Midbrain (tissue), 1 donor: ENCODE results near the gene CD53.
"Not testable (repeated sequence)": the region's sequence is repeated elsewhere in the genome, so short reads cannot be mapped to it uniquely, and the experiment has no call there.

Source experiments
- DNase-seq: peaks from one replicate; lab custom pipeline; 2025; lab: John Stamatoyannopoulos, UW

Gene CD53, protein sequence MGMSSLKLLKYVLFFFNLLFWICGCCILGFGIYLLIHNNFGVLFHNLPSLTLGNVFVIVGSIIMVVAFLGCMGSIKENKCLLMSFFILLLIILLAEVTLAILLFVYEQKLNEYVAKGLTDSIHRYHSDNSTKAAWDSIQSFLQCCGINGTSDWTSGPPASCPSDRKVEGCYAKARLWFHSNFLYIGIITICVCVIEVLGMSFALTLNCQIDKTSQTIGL

DNA sequence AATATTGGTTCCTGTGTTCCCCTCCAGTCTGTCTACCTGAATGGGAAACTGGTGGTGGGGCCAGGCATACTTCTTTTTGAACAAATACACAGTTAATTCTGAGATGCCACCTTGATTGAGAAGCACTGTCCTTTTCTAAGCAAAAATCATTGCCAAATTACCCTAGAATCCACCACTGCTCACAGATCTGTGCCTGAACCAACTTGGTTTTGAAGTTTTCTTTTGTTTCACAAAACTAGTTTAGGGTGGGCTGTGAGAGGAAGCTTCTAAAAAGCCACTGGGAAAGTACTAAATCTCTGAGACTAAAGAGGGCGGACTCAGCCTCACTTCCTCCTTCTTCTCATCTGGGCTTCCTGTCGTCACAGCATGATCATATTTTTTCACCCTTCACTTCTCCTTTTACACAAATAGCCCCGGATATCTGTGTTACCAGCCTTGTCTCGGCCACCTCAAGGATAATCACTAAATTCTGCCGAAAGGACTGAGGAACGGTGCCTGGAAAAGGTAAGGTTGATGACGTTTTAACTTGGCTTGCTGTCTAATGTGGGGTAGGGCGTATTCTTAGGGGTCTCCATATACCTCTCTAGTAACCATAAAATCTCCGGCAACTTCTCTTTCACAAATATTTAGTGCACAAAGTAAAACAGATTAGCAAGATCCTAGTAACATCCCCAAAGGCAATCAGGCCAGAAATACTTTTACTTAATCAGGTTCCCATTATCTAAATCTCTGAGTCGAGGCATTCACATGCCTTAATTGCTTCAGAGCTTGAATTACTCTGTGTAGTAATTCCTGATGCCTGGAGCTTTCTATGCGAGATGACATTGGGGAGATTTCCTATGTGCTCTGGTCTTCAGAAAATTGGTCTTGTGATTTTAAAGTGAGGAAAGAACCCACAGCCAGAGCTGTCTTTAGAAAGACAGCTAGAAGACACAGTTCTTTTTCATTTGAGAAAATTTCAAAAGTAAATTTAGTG is at the start of gene CD53:
Gene CD53, plus strand, starts transcription at position 404 of the 976 bp plus-strand sequence. CDS start 18,261 bp downstream, outside the sequence.
- DNase-seq = peak; percentile 38

DNA sequence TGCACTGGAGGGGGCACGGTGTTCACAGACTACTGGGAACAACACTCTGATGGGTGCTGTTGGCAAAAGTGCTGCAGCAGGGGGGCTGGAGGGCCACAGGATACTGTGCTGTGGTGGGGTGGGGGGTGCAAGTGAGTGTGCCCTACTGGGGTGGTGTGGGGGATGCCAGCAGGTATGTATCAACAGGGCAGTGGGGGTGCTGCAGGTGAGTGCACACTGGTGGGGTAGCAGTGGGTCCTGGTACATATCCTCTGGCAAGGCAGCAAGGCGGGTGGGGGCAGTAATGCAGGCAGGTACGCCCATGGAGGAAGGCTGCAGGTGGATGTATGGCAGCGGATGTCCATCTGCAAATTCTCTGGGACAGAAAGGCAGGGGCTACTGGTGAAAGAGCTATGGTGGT is 48.8 kb upstream of the CD53 start:
- DNase-seq = no peak

DNA sequence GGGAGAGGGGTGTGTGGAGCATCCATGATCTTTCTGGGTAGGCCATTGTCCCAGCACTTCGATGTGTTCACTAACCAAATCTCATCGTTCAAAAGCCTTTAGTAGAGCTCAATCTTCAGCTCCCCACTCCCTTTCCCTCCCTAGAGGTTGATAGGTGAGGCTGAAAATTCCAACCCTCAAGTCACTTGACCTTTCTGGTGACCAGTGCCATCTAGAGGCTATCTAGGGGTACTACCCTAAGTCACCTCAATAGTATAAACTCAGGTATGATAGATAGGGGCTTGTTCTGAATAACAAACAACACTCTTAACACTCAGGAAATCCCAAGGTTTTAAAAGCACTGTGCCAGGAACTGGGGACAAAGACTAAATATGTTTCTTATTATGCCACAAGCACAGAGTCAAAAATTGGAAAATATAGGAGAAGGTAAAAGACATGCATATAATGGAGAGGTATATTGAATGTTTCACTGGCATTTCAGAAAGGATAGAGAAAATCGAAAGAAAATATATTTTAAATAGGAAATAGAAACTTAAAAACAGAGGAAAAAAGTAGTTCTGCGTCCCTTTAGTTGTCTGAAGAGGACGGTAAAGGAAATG is 42.9 kb upstream of the CD53 start:
- no peak for DNase-seq

DNA sequence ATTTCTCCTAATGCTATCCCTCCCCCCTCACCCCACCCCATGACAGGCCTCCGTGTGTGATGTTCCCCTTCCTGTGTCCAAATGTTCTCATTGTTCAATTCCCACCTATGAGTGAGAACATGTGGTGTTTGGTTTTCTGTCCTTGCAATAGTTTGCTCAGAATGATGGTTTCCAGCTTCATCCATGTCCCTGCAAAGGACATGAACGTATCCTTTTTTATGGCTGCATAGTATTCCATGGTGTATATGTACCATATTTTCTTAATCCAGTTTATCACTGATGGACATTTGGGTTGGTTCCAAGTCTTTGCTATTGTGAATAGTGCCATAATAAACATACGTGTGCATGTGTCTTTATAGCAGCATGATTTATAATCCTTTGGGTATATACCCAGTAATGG is 39.2 kb upstream of the CD53 start:
- DNase-seq = not testable (repeated sequence)

DNA sequence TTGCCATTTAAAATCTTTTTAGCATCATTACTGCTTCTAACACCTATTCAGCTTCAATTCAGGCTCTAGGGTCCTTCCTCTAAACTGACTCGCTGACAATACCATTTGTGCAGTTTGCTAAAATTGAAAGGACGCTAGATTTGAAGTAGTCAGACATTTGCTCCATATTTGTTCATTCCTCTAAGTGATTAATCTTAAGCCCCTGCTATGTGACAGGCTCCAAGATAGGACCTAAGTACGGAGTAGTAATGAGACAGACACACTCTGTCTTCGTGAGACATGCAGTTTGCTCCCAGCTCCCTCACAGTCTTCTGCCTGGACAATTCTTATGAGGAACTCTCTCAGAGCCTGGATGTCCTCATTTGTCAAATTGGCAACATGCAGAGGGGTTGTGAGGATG is 26.1 kb upstream of the CD53 start:
- no peak for DNase-seq

DNA sequence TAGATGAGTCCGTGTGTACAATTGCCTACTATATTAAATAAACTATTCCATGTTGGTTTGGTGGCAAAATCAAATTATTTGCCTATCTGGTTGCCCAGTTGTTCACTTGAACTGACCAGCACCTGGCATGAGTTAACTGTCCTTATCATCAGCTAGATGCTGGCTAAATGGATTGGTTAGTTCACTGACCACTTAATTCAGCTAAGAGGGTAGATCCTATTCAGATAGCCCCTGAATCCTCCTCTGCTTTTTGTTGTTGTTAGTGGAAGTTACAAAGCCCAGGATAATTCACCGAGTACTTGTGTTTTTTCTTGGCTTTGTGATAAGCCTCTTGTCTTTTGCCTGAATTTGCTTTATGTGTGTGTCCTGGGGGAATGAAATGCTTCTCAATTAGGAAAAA is 22.8 kb upstream of the CD53 start:
- DNase-seq = no peak

DNA sequence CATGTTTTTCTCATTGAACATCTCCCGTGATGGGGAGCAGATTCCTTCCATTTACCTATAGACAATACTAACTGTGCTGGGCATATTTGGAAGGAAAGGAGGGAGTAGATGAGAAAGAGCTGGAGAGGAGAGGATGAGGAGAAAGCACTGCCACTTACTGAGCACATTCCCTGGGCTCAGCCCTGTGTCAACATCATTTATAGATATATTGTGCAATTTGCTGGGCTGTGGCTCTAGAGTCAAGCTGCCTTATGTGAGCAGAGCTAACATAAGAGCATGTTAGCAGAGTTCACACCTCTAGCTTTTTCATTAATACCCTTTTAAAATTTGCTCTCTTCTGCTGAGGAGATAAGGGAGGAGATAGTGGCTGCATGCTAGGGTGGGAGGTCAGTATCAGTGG is 22.3 kb upstream of the CD53 start:
- DNase-seq = no peak

DNA sequence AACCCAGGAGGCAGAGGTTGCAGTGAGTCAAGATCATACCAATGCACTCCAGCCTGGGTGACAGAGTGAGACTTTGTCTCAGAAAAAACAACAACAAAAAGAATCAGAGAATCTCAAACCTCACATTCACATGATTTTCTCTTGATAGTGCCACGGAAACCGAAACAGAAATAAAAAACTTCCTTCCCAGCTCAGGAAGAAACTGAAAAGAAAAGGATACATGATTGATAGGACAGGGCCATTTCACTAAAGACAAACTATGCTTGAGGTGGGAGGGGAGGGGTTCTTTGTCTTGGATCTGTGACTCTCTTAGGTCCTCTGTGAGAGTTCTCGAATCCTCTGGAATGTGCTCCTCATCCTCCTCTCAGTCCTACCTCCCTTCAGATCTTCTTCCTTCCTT is 19.8 kb upstream of the CD53 start:
- DNase-seq = no peak

DNA sequence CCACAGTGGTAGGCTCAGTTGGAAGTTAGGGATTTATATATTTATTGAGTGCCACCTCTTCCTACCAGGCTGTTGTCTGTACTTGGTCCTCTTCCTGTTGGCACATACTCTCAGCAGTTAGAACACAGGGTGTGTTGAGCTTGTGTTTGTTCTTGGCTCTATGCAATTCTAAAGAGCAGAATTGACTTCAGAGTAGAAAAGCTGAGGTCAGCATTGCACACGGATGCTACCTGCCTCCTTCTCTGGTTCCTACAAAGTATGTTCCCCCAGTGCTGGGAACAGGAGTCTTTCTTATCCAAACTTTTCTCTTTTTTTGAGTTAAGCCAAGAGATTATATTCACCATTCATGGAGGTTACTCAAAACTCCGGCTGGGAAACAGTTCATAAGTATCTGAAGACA is 16.5 kb upstream of the CD53 start:
- DNase-seq = no peak

DNA sequence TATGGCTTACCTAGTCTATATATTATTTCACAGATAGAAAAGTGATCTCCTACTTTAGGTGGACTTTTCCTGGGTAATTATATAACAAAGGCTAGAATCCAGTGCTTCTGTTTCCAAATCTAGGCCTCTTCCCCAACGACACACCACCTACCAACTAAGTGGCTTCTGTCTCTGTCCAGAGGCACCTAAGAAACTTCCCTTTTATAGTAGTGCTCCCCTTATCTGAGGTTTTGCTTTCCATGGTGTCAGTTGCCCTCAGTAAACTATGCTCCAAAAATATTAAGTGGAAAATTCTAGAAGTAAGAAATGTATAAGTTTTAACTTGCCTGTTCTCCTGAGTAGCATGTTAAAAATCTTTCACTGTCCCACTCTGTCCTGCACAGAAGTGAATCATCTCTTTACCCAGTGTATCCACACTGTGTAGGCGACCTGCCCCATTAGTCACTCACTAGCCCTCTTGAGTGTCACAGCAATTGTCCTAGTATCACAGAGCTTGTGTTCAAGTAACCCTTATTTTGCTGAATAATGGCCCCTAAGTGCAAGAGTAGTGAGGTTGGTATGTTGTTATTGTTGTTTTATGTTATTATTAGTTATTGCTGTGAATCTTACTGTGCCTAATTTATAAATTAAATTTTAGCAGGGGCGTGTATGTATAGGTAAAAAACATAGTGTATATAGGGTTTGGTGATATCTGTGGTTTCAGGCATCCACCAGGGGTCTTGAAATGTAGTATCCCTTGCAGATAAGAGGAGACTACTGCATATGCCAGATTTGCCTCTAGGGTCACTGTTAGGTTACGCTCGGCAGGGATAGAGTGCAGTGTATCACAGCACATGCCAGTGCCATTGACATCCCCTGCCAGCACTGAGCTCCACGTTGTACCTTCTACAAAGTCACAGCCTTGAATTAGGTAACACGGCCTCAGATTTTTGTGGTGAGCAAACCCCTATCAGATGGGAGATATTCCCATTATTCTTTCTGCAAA is 14.7 kb upstream of the CD53 start:
- no peak for DNase-seq

DNA sequence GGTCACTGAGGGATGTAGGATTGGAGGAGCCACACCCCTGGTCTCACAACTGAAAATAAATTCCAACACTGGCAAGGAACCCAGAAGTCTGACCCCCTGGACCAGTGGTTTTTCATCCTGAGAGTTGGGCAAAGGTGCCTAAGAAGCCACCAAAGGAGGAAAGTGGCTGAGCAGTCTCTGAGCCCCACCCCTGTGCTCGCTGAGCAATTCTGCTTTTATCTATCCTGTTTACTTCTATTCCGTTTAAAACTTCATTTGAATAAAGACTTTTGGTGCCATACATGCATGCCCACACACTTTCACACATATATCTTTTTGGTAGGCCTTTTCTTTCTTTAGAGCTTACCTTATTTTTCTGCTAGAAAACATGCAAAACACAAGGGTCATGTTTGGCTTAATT is 13.9 kb upstream of the CD53 start:
- DNase-seq = no peak

DNA sequence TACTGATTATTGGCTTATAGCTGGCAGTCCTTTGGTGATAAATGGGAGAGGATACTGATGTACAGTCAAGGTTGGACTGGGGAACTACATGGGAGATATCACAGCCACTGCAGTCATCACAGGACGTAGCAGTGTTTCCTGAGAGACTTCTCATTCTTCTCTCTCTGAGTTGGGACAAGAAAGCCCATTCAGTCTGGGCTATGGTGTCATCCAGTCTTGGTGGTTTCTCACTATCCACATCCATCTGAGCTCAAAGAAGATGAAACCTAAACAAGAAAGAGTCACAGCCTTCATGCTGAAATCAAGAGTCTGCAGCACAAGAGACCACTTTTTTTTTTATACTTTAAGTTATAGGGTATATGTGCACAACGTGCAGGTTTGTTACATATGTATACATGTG is 12.8 kb upstream of the CD53 start:
- no peak for DNase-seq

DNA sequence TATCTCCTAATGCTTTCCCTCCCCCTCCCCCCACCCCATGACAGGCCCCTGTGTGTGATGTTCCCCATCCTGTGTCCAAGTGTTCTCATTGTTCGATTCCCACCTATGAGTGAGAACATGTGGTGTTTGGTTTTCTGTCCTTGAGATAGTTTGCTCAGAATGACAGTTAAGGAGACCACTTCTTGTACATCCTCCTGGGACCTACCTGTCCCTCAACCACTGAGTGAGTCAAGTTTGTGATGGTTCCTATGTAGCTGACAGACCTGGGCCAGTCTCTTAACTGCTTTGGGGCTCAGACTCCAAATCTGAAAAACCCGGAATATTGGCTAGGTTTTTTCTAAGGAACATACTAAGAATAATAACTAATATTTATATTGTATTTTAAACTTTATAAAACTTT is 12.3 kb upstream of the CD53 start:
- DNase-seq = not testable (repeated sequence)

DNA sequence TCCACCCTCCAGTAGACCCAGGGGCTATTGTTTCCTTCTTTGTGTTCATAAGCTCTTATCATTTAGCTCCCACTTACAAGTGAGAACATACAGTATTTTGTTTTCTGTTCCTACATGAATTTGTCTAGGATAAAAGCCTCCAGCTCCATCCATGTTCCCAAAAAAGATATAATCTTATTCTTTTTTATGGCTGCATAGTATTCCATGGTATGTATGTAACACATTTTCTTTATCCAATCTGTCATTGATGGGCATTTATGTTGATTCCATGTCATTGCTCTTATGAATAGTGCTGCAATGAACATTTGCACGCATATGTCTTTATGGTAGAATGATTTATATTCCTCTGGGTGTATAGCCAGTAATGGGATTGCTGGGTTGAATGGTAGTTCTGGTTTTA is 11.0 kb upstream of the CD53 start:
- not testable (repeated sequence) for DNase-seq

DNA sequence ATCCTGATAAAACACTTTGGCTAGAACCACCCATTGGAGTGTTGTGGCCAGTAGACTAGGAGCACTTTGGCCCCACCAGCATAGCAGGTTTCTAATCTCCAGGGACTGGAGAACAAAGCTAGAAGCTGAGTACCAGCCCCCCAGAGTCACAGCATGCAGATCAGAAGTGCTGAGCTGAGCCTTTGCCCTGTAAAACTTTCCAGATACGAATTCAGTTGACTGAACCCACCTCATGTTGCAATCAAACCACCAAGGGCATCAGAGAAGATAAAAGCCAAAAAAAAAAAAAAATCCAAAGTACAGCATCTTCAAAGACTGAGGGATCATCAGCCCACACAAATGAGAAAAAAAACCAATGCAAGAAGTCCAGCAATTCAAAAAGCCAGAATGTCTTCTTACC is 8.7 kb upstream of the CD53 start:
- DNase-seq = no peak

DNA sequence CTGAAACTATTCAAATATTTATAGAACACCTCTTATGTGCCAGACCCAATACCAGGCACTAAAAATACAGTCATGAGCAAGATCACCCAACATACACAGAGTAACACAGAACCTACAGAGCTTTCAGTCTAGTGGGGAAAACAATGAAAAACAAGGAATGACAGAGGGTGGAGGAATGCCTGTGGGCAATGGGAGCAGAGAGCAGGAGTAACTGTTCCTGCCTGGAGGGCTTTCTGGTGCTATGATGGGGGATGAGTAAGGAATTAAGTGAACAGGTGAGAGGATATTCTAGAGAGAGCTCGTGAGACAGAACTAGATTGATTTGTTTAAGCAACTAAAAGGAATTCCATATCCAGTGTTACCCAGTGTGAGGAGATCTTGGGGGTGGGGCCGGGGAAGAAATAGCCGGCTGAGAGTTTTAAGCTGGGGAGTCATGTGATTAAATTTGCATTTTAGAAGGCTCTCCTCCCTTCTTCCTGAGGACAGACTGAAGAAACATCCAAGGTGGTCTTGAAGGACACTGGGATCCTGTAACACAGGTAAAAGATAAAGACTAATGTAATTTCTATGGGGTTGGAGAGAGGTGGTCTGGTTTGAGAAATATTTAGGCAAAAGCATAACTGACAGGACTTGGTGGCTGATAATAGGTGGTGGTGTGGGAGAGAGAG is 2.1 kb upstream of the CD53 start:
- DNase-seq = no peak

DNA sequence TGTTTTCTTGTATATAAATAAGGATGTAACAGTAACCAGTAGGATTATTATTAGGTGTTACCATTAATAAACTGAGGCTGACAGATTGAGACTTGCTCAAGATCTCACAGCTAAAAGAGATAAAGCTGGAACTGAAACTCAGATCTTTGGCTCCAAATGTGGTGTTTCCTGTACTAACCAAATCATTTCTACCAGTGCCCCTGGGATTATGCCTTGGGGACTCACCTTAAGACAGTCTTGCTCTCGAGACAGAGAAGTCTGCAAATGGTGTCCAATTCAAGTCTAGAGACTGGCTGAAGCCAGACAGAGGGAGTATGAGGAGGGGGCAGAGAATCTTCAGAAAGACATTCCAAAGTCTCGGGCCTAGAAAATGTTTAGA is 593 bp upstream of the CD53 start:
- DNase-seq = no peak

DNA sequence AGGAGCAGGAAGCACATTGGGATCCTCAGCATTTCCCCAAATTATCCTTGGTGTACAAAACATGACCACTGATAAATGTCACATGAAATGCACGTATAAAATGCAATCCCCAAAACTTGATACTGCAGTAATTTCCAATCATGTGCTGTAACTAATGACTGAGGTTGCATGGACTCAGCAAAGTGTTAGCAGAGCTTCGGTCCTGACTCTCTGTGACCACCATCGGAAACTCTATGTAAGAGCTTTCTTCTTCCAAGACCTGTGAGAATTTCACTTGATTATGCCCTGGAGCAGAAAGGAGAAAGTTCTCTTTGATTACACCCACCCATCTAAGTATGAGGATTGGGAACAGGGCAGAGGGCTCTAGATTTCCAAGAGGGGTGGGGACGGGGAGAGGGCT is 908 bp downstream of the CD53 start:
- no peak for DNase-seq

DNA sequence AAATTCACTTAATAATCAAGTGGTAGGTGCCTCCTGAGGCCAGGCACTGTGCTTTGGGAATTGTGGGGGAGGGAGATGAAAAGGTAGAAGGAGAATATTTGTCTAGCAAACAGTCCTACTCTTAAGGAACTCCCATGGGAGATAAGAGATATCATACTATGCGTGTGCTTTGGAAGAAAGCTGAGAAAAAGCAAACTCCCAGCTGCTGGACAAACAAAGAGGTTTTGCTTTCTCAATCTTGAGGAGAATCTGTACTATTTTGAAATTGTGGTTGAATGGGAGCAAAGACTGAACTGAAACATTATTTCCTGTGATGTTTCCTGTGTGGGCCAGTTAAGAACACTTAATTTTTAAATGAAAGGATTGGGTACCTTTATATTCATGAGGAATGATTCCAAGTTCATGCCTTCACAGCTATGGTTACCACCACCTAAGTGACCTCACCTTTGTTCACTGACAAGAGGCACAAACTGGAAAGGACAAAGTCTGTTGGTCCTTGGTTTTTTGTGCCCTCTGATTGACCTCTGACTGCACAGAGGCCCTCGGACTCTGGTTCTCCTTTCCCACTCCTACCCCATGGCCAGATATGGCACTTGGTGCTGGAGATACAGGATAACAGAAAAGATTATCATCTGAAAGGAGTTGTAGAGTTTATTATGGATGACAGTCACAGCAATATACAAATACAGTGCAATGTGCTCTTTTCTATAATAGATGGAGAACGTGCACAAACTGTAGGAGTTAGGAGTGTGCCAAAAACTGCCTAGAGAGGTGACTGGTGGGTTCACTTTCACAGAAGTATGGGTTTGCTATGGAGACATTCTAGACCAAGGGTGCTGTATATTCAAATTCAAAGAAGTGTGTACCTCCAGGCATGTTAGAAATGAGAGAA is 1.6 kb downstream of the CD53 start:
- no peak for DNase-seq

DNA sequence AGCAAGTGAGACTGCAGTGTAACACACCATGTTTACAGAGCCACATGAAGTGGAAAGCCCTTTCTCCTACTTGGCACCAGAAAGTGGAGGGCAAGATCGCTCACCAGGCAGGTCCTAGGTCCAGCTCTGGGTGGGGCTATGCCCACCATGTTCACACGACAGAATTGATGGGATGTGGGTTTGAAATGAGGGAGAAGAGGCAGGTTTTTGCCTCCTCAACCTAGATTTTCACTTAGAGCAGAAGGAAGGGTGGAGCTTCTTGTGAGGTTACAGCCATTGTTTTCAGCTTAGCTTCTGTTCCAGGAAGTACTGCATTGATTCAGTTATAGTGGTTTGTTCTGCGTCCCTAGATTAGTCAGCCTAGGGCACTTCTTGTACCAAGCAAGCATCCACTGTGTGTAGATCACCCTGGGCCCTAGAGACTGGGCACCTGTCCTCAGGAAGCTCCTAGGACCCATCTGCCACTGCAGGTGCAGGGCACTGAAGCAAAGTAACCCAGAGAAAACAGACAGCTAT is 2.3 kb downstream of the CD53 start:
- DNase-seq = no peak
